Amniotic epithelial cell (primary cell): ENCODE results near the gene ID1.
A peak's percentile ranks its signal among the peaks of the same experiment; 100 is the strongest.
"Not testable (repeated sequence)": the region's sequence is repeated elsewhere in the genome, so short reads cannot be mapped to it uniquely, and the experiment has no call there.

Source experiments
- DNase-seq: peaks from one replicate; pipeline ENCODE4 v3.0.0-alpha.2; 2010; ENCODE audit warnings: low read depth

ID1 gene

GRCh38 chr20:31602431-31602778 is 2.7 kb upstream of the ID1 start:
- no peak for DNase-seq

- peak; percentile 88 for DNase-seq
Observed at GRCh38 chr20:31602779-31603441, 2.2 kb upstream of the ID1 start.

- DNase-seq, result peak; percentile 95
Observed at GRCh38 chr20:31603822-31604566, 1.1 kb upstream of the ID1 start.

GRCh38 chr20:31604567-31605030 is 490 bp upstream of the ID1 start:
- DNase-seq, result no peak

GRCh38 chr20:31605902-31606803 is 1.1 kb downstream of the ID1 start:
- no peak for DNase-seq

GRCh38 chr20:31606804-31607639 is 1.9 kb downstream of the ID1 start:
- DNase-seq, result peak; percentile 81

- DNase-seq, result peak; percentile 52
Observed at GRCh38 chr20:31607640-31608250, 2.7 kb downstream of the ID1 start.

- peak; percentile 70 for DNase-seq
Observed at GRCh38 chr20:31608251-31608945, 3.3 kb downstream of the ID1 start.

- DNase-seq, result not testable (repeated sequence)
Observed at GRCh38 chr20:31612271-31612640, 7.2 kb downstream of the ID1 start.

GRCh38 chr20:31615416-31615815 is 10.3 kb downstream of the ID1 start:
- DNase-seq, result no peak

GRCh38 chr20:31617432-31618104 is 12.5 kb downstream of the ID1 start:
- no peak for DNase-seq

GRCh38 chr20:31620246-31620645 is 15.2 kb downstream of the ID1 start:
- DNase-seq, result no peak

GRCh38 chr20:31623123-31623505 is 18.0 kb downstream of the ID1 start:
- DNase-seq, result not testable (repeated sequence)

GRCh38 chr20:31626534-31626933 is 21.4 kb downstream of the ID1 start:
- DNase-seq, result not testable (repeated sequence)

GRCh38 chr20:31628057-31628456 is 23.0 kb downstream of the ID1 start:
- not testable (repeated sequence) for DNase-seq

- DNase-seq, result peak; percentile 11
Observed at GRCh38 chr20:31630187-31630790, 25.2 kb downstream of the ID1 start.

- no peak for DNase-seq
Observed at GRCh38 chr20:31632548-31633338, 27.7 kb downstream of the ID1 start.

GRCh38 chr20:31633339-31633914 is 28.3 kb downstream of the ID1 start:
- DNase-seq, result no peak
